MG63 (cell line): Measurements from ENCODE around the gene OR10AD1. TPM values are rescaled to one million over a fixed set of nuclear protein-coding genes. Genes with fewer than 3 reads are reported as not detected.

Experiments
- DNase-seq: peaks from one replicate; pipeline ENCODE4 v3.0.0-alpha.2; 2020
- H3K27me3 ChIP-seq: fragments of 250-450 bp; sonication (Bioruptor Pico); 2 replicates; pipeline ENCODE4 v1.5.1; 2020; ENCODE audit warnings: mild to moderate bottlenecking, moderate library complexity
- H3K36me3 ChIP-seq: fragments of 250-450 bp; sonication (Bioruptor Pico); 2 replicates; pipeline ENCODE4 v1.5.1; 2020; ENCODE audit warnings: mild to moderate bottlenecking, moderate library complexity
- H3K4me3 ChIP-seq: fragments of 250-450 bp; sonication (Bioruptor Pico); 2 replicates; pipeline ENCODE4 v1.5.1; 2020; ENCODE audit warnings: mild to moderate bottlenecking, moderate library complexity
- H3K9me3 ChIP-seq: fragments of 250-450 bp; sonication (Bioruptor Pico); 2 replicates; pipeline ENCODE4 v1.5.1; 2020; ENCODE audit warnings: mild to moderate bottlenecking, moderate library complexity
- total RNA-seq: library from RNA; depleted of rRNA; stranded (reverse); fragments of >200 nt; shearing (Covaris generic); gene quantifications from 2 replicates; pipeline ENCODE4 v1.2.3, GENCODE V29; 2014; ENCODE audit warnings: low replicate concordance

Gene OR10AD1
- total RNA-seq, 1 experiment from 2014 or later, result not detected

DNA sequence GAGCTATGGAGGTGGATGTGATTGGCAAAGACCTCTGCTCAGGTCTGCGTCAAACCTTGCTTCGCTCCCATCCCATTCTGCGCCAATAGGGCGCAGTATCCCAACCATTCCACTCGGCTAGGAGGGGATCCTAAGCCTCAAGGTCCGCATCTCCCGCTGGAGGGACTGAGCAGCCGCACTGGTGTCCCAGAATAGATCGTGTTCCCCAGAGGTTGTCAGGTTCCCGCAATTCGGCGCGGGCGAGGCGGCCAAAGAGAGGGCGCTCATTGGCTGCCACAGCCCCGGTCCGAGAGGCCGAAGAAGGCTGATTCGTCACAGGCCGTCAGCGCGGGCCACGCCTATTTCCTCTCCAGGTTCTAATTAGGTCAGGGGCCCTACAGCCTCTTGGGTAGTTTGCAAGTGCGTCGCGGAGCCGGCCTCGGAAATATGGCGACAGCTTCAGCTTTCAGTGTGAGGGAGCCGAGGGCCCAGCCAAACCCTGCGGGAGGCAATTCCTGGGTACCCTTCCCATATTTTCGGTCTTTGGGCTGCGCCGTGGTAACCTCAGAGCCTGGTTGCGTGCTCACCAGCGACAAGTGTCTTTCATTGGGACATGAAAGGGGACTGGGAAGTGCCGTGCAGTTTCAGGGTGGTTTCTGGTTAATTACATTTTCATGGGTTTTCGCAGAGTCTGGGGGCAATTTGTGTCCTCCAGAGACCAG is 5.0 kb downstream of the OR10AD1 start:
- H3K4me3 ChIP-seq, result peak overlapping the region; percentile 34

DNA sequence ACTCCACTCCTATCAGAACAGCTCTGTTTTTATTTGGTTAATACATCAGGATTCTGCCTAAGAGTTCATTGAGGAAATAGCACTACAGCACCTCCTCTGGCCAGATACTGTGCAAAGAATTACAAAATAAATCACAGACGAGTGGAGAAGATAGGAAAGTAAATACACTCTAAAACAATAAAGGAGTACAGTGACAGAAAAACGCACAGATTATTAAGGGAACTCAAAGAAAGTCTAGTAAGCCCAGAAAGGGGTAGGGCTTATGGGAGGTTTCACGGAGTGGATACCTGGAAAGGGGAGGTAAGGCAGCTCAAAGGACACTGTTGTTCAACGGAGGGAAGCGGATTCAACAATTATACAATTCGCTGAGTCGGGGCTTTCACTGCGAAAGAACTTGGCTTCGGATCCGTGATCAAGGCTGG is 5.5 kb downstream of the OR10AD1 start:
- no peaks in the 10 kb centered on the region for H3K36me3 ChIP-seq
- no peak for DNase-seq
- H3K27me3 ChIP-seq, result peaks cover 19% of the 10 kb centered on the region
- peak overlapping the region; percentile 34 for H3K4me3 ChIP-seq
- H3K9me3 ChIP-seq, result no peaks in the 10 kb centered on the region

More for the DNA sequence above, 5.0 kb downstream of the OR10AD1 start:
- peak; percentile 59 for DNase-seq
- Histone ChIP-seq H3K27me3 (peaks cover 17% of the 10 kb centered on the region), H3K36me3 (no peaks in the 10 kb centered on the region), H3K9me3 (no peaks in the 10 kb centered on the region)

DNA sequence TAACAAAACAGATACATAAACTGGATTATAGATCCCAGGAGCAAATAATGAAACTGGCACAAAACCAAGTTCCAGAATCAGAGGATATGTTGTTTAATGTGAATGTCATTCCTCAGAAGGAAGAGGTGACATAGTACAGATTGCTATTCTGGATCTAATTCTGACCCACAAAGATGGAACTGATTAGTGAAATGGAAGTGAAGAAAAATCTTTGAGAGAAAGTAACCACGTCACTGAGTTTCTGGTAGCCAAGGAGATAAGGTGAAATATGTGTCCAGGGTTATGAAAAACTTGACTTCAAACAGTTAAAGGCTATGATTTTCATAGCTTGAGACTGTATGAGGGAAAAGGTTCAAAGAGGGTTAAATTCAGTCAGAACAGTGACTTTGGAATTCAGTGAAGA is 8.3 kb downstream of the OR10AD1 start:
- Histone ChIP-seq H3K4me3 (no peak overlapping the region), H3K27me3 (peaks cover 24% of the 10 kb centered on the region)
- DNase-seq, result no peak

DNA sequence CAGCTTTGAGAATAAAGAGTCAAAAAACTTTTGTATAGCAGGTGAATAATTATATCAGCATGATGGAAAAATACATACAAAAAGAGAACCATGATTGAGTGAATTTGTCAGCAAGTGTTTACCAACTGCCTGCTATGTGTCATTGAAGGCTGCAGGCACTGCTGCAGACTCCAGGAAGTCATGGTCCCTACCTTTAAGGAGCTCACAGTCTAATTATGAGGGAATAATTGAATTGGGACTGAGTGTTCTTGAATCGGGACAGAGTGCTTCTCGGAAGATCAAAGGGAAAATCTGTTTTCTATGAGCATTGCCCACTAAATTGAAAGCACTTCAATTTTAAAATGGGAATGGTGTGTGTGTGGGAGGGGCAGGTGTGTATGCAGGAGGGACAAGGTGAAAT is 9.5 kb downstream of the OR10AD1 start:
- Histone ChIP-seq H3K27me3 (peaks cover 24% of the 10 kb centered on the region), H3K36me3 (no peaks in the 10 kb centered on the region)

More for the DNA sequence above, 8.3 kb downstream of the OR10AD1 start:
- no peaks in the 10 kb centered on the region for H3K36me3 ChIP-seq
- H3K9me3 ChIP-seq, result no peaks in the 10 kb centered on the region

DNA sequence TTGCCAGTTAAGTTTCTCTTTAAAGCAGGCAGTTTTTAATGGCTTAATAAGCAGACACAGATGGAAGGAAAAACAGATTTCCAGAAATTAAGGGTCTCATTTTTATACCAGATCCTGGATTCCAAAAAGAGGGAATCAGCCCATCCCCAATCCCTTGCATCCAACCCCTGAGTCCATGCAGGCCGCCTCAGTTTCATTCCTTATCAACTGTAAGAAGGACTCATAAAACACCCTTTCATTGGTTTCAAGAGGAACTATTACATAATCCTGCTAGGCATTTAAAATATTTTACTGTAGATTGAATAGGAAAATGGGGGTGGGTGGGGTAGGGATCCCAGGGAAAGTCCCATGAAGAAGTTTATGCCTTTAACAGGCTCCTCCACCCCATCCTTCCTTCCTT is 10.2 kb downstream of the OR10AD1 start:
- H3K4me3 ChIP-seq, result no peak overlapping the region
- H3K36me3 ChIP-seq, result no peaks in the 10 kb centered on the region
- H3K9me3 ChIP-seq, result no peaks in the 10 kb centered on the region
- H3K27me3 ChIP-seq, result peaks cover 24% of the 10 kb centered on the region
- no peak for DNase-seq

More for the DNA sequence above, 9.5 kb downstream of the OR10AD1 start:
- no peak overlapping the region for H3K4me3 ChIP-seq
- no peaks in the 10 kb centered on the region for H3K9me3 ChIP-seq
- no peak for DNase-seq

DNA sequence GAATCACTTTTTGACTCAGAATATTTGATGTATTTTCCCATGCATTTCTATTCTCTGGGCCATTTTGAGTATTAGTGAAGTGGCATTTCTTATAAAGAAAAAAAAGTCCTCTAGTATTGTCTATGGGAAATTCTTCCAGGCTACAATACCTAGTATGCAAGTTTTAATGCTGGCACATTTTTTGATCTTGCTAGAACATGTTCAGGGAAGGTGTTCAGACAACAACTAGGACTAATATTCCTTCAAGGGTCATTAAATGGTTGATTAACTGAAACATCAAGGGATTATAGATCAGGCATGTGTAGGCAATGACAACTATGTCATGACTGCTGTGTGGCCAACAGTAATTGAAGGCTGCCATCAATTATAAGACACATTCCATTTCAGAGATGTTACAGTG is 12.0 kb downstream of the OR10AD1 start:
- Histone ChIP-seq H3K36me3 (no peaks in the 10 kb centered on the region), H3K9me3 (no peaks in the 10 kb centered on the region), H3K4me3 (no peak overlapping the region), H3K27me3 (peaks cover 28% of the 10 kb centered on the region)
- no peak for DNase-seq

DNA sequence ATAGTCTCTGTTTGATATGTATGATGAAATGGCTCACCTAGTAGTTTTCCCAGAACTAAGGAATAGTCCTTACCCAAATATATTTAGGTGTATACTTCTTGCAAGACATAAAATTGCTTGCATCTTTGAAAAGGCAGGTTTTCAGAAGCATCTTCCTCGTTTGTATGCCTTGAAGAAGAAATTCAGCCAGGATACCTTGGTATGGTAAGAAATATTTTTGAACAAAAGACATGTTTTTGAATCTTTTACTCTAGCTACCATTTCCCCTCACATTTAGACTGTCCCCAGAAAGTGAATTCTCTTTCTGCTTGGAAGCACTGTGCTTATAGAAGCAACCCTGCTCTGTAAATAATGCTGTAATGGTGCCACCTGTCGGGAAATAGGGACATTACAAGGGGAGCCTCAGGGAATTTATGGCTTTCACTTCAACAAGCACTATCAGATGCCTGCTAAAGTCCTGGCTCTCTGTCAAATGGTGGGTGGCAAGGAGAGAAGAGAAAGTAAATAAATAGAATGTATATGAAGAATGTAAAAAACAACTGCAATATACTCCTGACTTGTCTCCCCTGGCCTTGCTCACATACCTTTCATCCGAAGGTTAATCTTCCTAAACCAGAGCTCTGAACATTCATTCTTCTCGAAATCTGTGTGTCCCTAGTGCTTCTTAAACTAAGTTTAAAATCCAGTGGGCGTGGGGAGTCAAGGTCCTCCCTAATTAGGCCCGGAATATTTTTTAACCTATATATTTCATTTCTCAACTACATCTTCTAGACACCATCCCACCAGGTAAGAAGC is 13.6 kb downstream of the OR10AD1 start:
- Histone ChIP-seq H3K36me3 (no peaks in the 10 kb centered on the region), H3K4me3 (no peak overlapping the region), H3K9me3 (no peaks in the 10 kb centered on the region), H3K27me3 (peaks cover 35% of the 10 kb centered on the region)
- peak; percentile 36 for DNase-seq

DNA sequence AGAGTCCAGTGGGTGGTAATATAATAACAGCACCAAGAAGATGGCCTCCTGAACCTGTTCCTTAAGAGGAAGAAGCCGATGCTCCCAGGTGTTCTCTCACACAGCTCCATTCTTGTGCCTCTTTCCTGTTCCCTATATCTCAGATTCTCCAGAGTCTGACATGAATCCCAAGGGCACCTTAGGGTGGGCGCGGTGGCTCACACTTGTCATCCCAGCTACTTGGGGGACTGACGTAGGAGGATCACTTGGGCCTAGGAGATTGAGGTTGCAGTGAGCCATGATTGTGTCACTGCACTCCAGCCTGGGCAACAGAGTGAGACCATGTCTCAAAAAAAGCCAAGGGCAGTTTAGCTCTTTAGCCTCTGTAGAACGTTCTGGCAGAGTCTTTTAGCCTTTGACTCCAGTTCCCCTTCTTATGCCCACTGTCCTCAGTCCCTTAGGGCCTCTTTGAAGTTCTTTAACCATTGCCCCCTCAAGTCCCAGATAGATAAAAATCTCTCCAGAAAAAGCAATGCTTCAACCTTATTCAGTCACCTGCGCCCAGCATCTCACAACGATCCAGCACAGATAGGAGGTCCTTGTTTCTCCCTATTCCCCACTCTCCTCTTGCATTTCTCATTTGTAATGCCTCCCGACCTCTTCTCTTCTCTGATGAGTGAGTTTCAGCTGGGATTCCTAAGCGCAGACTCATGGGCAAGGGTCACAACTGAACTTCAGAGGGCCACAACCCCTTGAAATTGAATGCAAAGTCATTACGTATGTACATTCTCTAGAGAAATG is 15.0 kb downstream of the OR10AD1 start:
- no peak for DNase-seq
- Histone ChIP-seq H3K27me3 (peaks cover 41% of the 10 kb centered on the region), H3K9me3 (no peaks in the 10 kb centered on the region), H3K36me3 (no peaks in the 10 kb centered on the region), H3K4me3 (no peak overlapping the region)

DNA sequence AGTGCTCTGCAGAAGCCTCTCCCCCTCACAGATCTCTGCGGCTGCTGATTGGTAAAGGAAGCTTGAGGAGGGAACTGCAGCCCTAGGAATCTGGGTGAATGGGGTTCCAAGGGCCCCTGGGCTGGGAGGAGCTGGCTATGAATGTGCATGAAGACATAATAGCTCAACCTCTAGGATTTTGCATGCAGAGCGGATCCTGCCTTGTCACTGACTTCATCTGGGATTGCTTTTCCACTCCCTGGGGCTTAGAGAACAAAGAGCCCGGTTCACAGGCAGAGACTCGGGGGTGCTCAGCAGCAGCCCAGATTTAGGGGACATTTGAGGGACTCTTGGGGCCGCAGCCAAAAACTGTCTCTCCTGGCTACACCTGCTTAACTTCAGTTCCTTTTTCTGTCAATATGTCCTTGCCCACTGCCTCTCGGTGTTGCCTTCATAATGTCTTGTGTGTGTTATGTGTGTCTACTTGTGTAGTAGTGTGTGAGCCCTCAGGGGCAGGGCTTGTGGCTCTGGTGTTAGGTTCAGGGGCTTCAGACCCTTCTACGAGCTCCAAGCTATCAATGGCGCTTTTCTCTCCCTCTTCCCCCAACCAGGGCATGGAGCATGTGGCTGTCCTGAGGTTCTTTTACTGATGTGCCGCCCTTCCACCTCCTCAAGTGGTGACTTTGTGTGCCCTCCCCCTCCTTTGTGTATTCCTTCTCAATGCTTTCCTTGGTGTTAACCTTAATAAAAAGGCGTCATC is 17.7 kb downstream of the OR10AD1 start:
- Histone ChIP-seq H3K36me3 (no peaks in the 10 kb centered on the region), H3K27me3 (peaks cover 61% of the 10 kb centered on the region), H3K4me3 (no peak overlapping the region), H3K9me3 (no peaks in the 10 kb centered on the region)
- DNase-seq, result no peak

DNA sequence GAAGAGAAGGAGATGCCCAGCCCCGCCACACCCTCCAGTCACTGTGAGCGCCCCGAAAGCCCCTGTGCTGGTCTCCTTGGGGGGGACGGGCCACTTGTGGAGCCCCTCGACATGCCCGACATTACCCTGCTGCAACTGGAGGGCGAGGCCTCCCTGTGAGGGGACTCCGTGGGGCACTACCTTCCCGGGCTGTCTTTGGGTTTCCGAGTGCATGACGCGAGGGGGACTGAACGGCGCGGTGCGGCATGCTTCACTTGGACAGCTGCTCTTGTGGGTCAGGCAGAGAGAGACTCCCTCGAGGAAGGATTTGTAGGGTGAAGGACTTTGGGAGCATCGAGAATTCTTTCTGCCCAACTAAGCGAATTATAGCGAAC is 18.6 kb downstream of the OR10AD1 start:
- no peak overlapping the region for H3K4me3 ChIP-seq
- no peak for DNase-seq

DNA sequence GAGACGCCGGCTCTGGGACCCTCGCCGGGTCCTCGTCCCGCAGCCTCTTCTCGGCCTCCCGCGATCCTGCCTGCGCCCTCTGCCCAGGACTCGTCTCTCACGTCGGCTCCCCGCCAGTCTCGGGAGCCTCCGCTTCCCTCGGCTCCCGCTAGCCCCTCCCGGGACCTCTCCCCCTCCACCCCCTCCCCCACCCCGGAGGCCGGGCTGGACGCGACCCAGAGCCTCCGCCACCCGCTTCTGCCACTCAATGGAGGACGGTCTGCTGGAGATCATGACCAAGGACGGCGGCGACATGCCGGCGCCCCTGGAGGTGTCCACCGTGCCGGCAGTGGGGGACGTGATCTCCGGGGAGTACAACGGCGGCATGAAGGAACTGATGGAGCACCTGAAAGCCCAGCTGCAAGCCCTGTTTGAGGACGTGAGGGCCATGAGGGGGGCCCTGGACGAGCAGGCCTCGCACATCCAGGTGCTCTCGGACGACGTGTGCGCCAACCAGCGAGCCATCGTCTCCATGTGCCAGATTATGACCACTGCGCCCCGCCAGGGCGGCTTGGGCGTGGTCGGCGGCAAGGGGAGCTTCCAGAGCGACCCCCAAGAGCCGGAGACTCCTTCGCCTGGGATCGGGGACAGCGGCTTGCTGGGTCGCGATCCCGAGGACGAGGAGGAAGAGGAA is 19.1 kb downstream of the OR10AD1 start:
- H3K36me3 ChIP-seq, result no peaks in the 10 kb centered on the region
- peaks cover 63% of the 10 kb centered on the region for H3K27me3 ChIP-seq
- DNase-seq, result no peak
- peak overlapping the region; percentile 34 for H3K4me3 ChIP-seq
- H3K9me3 ChIP-seq, result no peaks in the 10 kb centered on the region

More for the DNA sequence above, 18.6 kb downstream of the OR10AD1 start:
- no peaks in the 10 kb centered on the region for H3K36me3 ChIP-seq
- no peaks in the 10 kb centered on the region for H3K9me3 ChIP-seq
- peaks cover 58% of the 10 kb centered on the region for H3K27me3 ChIP-seq

DNA sequence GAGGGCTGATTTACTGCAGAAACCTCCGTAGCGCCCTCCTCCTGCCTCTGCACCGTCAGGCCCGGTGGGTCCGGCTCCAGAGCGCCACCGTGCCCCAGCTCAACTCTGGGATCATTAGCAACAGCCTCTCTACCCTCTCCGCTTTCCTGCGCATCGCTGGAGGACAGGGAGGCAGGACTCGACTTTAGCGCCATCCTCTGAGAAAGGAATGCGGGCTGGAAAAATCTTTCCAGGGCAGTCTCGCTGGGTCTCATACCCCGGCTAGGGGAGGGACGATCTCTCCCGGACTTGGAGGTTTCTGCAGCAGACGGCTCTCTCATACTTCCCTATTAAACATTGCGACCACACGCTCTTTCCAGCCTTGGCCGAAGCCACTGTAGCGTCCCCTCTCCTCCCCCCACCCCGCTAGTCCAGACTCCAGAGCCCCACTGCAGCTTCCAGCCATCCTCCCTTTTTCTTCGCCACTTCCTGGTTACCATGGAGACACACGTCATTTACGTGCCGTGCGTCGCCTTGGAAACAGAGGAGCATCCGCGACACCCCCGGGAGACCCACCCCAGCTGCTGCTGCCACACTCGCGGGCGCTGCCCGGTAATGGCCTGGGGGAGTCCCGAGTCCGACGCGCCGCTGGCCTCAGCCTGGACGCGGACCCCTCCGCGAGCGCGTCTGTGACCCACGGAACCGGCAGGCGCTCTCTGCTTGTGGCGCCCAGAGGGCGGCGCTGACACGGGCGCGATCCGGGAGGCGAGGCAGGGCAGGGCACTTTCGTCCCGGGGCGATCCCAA is 19.8 kb downstream of the OR10AD1 start, which contains the start of gene CCDC184:
Gene CCDC184, plus strand, starts transcription at position 554 of the 785 bp plus-strand sequence. CDS start 479 bp downstream, outside the sequence.
- peak; percentile 26 for DNase-seq
- Histone ChIP-seq H3K4me3 (peak within 1 kb of the TSS; percentile 34), H3K36me3 (no peaks in the 10 kb centered on the region), H3K27me3 (peaks cover 67% of the 10 kb centered on the region), H3K9me3 (no peaks in the 10 kb centered on the region)

DNA sequence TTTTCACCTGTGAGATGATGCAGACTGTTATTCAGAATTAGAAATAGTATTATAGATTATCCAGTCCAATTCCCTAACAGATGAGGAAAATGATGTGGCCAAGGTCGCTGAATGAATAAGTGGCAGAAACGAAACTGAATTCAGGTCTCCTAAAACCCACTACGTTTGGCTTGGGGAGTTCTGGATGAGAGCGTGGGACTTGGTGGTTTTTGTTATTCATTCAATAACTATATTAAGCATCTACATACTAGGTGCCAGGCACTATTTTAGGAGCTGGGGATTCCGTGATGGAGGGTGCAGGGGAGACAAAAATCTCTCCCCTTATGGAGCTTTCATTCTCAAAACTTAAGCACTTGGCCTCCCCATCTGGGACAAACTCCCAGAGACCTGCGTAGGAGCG is 20.5 kb downstream of the OR10AD1 start:
- Histone ChIP-seq H3K36me3 (no peaks in the 10 kb centered on the region), H3K4me3 (peak overlapping the region; percentile 34), H3K9me3 (no peaks in the 10 kb centered on the region), H3K27me3 (peaks cover 73% of the 10 kb centered on the region)
- no peak for DNase-seq

DNA sequence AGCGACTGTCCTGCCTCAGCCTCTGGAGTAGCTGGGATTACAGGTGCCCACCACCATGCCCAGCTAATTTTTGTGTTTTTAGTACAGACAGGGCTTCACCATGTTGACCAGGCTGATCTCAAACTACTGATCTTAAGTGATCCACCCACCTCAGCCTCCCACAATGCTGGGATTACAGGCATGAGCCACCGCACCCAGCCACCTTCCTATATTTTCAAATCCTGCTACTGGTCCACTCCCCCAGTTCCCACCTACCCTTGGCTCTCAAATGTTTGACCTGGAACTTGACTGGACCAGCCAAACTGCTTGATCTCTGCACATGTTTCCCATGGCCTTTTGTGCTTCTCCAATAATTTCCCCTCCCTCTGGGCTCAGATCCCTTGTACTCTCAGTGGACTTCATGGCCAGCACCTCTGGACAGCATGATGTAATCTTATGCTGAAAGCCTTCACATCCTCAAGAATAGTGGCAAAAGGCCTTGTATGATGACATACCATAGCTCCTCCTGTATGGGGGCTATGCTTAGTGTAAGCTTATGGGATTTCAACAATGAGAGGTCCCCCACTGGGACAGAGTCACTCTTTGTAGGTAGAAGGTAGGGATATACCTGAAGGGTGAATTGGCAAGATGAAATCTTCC is 22.1 kb downstream of the OR10AD1 start:
- Histone ChIP-seq H3K4me3 (no peak overlapping the region), H3K27me3 (peaks cover 81% of the 10 kb centered on the region), H3K36me3 (no peaks in the 10 kb centered on the region), H3K9me3 (no peaks in the 10 kb centered on the region)
- DNase-seq, result no peak

DNA sequence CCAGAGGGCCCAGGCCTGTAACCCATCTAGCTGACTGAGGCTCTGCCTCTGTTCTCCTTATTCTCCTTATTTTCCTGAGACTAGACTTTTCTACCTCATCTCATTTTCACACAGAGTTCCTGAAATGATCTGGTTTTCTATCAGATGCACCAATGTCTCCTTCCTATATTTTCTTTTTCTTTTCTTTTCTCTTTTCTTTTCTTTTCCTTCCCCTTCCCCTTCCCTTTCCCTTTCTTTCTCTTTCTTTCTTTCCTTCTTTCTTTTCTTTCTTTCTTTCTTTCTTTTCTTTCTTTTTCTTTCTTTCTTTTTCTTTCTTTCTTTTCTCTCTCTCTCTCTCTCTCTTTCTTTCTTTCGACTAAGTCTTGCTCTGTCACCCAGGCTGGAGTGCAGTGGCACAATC is 22.7 kb downstream of the OR10AD1 start:
- Histone ChIP-seq H3K36me3 (no peaks in the 10 kb centered on the region), H3K27me3 (peaks cover 78% of the 10 kb centered on the region), H3K9me3 (no peaks in the 10 kb centered on the region), H3K4me3 (no peak overlapping the region)
- no peak for DNase-seq
